ENCODE data around the gene GPANK1.

GPANK1 gene

DNA sequence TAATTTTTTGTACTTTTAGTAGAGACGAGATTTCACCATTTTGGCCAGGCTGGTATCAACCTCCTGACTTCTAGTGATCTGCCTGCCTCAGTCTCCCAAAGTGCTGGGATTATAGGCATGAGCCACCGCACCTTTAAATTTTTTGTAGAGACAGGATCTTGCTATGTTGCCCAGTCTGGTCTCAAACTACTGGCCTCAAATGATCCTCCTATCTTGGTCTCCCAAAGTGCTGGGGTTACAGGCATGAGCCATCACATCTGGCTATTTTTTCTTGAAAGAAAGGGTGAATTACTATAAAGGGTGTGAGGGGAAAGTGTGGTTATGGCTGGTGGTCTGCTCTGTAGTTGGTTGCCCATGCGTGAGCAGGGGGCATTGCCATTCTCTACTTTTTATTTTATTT is 43.4 kb upstream of the GPANK1 start:
- no peak overlapping the region for H3K4me3 ChIP-seq (ENCODE audit: low read depth, low read length)
- in situ Hi-C loops (cut with HindIII; ENCODE audit: low sequenced_read_pairs) = no loop called here
- TF ChIP-seq, protein P1, sequence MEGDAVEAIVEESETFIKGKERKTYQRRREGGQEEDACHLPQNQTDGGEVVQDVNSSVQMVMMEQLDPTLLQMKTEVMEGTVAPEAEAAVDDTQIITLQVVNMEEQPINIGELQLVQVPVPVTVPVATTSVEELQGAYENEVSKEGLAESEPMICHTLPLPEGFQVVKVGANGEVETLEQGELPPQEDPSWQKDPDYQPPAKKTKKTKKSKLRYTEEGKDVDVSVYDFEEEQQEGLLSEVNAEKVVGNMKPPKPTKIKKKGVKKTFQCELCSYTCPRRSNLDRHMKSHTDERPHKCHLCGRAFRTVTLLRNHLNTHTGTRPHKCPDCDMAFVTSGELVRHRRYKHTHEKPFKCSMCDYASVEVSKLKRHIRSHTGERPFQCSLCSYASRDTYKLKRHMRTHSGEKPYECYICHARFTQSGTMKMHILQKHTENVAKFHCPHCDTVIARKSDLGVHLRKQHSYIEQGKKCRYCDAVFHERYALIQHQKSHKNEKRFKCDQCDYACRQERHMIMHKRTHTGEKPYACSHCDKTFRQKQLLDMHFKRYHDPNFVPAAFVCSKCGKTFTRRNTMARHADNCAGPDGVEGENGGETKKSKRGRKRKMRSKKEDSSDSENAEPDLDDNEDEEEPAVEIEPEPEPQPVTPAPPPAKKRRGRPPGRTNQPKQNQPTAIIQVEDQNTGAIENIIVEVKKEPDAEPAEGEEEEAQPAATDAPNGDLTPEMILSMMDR (IDR thresholded peaks at IDR 0.05; ENCODE audit: low read depth, low read length, missing control alignments) = no peak
- DNase-seq (ENCODE audit: low read depth) = no peak

DNA sequence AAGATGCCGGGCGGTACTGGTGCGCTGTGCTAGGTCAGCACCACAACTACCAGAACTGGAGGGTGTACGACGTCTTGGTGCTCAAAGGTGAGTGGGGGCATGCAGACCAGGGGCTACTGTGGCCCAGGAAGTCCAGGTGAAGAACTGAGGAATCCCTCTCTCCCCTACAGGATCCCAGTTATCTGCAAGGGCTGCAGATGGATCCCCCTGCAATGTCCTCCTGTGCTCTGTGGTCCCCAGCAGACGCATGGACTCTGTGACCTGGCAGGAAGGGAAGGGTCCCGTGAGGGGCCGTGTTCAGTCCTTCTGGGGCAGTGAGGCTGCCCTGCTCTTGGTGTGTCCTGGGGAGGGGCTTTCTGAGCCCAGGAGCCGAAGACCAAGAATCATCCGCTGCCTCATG is 42.9 kb upstream of the GPANK1 start:
- in situ Hi-C loops (cut with HindIII; ENCODE audit: low sequenced_read_pairs) = no loop called here
- DNase-seq (ENCODE audit: low read depth) = no peak
- TF ChIP-seq, protein P1 (IDR thresholded peaks at IDR 0.05; ENCODE audit: low read depth, low read length, missing control alignments) = no peak
- no peak overlapping the region for H3K4me3 ChIP-seq (ENCODE audit: low read depth, low read length)

DNA sequence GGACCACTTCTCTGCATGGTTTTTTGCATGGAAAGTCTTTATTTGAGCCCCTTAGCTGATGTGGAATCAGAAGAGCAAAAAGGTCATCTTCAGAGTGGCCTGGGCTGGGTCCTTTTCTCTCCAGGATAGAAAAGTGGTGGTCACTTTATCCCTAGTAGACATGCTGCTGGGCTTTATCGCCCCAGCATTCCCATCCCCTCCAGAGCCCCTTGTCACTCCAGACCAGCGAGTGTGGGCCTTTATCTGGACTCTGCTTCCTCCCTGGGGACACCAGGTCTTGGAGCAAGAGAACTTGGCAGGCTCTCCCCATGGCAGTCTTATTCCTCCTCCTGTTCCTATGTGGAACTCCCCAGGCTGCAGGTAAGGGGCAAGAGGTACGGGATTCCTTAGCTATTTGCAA is 41.8 kb upstream of the GPANK1 start, which contains the start of gene LY6G6F:
TSS of gene LY6G6F (plus strand) at position 268 of the 400 bp plus-strand sequence. CDS start at position 309, 41 bp downstream.
- TF ChIP-seq, protein P1 (IDR thresholded peaks at IDR 0.05; ENCODE audit: low read depth, low read length, missing control alignments) = no peak
- no peak for DNase-seq (ENCODE audit: low read depth)
- in situ Hi-C loops (cut with HindIII; ENCODE audit: low sequenced_read_pairs) = no loop called here
- no peak within 1 kb of the TSS for H3K4me3 ChIP-seq (ENCODE audit: low read depth, low read length)

DNA sequence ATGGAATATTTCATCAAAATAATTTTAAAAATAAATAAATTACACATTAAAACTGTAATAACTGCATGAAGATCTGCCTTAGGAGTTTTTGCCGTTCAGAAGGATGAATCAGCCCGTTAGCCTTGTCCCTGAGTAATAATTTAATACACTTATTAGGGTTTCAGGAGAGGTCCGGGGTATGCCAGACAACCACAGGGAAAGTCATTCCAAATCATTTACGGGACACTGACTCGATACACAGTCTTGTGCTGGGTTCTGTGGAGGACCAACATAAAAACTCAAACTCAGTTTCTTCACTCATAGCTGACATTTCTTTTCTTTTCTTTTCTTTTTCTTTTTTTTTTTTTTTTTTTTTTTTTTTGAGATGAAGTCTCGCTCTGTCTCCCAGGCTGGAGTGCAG is 41.1 kb upstream of the GPANK1 start:
- no peak overlapping the region for H3K4me3 ChIP-seq (ENCODE audit: low read depth, low read length)
- in situ Hi-C loops (cut with HindIII; ENCODE audit: low sequenced_read_pairs) = no loop called here
- TF ChIP-seq, protein P1 (IDR thresholded peaks at IDR 0.05; ENCODE audit: low read depth, low read length, missing control alignments) = no peak
- DNase-seq (ENCODE audit: low read depth) = no peak

DNA sequence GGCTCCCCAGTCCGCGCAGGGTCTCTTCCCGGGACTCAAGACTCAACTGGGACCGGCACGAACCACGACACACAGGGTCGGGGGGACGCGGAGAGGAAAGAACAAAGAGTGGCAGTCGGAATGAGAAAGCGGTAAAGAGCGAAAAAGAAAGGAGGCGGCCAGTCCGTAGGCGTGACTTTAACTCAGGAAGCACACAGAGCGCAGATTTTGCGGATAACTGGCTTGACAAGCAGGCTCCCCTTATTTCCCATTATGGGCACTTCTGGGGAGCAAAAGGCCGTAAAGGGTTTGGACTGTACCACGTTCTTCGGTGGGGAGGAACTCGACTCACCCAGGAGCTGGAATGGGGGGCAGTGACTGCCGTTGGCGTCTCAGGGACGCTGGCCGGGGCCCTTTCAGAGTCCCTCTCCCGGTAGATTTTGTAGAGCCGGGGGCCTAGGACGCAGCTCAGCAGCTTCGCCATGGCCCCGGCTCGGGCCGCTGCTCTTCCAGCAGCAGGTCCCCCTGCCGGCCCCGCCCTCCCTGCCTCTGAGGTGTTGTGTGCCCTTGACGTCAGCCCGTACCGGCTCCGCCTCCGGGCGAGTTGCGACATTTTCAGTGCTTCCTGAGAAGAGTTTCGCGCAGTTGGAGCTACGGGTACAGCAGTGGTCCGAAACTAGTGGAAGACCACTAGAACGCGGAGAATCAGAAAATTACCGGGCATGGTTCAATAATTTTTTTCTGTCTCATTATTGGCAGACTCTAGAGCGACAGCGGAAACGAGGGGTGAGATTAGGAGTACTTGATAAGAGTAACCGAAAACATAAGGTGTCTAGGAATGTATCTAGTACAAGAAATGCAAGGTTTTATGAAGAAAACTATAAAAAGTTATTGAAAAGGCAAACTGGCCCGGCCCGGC is 38.3 kb upstream of the GPANK1 start, which contains the start of gene ABHD16A:
TSS of gene ABHD16A (minus strand) at position 506 of the 898 bp plus-strand sequence. CDS start at position 463, 43 bp downstream.
- in situ Hi-C loops (cut with HindIII; ENCODE audit: low sequenced_read_pairs) = no loop called here
- peak within 1 kb of the TSS; percentile 95 for H3K4me3 ChIP-seq (ENCODE audit: low read depth, low read length)
- peak; percentile 97 for DNase-seq (ENCODE audit: low read depth)
- TF ChIP-seq, protein P1 (IDR thresholded peaks at IDR 0.05; ENCODE audit: low read depth, low read length, missing control alignments) = no peak

DNA sequence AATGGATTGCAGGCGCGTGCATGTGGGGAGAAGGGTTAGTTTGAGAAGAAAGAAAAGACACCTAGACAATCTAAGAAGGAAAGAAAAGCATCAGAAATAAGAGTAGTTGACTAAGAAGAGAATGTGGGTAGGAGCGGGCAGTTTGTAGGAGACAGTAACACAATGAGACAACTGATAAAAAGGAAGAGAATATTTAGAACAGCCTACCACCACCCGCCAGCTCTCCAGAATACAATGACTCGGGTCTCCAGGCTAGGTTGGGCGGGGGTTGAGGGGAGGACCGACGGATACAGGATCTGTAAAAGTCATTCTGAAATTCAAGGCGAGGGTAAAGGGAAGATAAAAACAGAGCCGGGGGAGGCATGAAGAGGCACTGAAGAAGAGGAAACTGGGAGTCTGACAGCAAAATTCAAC is 37.6 kb upstream of the GPANK1 start:
- TF ChIP-seq, protein P1 (IDR thresholded peaks at IDR 0.05; ENCODE audit: low read depth, low read length, missing control alignments) = no peak
- DNase-seq (ENCODE audit: low read depth) = no peak
- peak overlapping the region; percentile 95 for H3K4me3 ChIP-seq (ENCODE audit: low read depth, low read length)
- in situ Hi-C loops (cut with HindIII; ENCODE audit: low sequenced_read_pairs) = no loop called here

Measured in astrocyte of the cerebellum (primary cell).